Measurements from ENCODE around the gene EEF1G. TPM values are rescaled to one million over a fixed set of nuclear protein-coding genes. Genes with fewer than 3 reads are reported as not detected.

Gene EEF1G
- total and polyA plus RNA-seq, 2 of the 13 experiments (the other 11 are each of a cell fraction or from before 2014, with no cell fraction given), result 1,787 to 2,144 TPM

- TF ChIP-seq, protein P1, sequence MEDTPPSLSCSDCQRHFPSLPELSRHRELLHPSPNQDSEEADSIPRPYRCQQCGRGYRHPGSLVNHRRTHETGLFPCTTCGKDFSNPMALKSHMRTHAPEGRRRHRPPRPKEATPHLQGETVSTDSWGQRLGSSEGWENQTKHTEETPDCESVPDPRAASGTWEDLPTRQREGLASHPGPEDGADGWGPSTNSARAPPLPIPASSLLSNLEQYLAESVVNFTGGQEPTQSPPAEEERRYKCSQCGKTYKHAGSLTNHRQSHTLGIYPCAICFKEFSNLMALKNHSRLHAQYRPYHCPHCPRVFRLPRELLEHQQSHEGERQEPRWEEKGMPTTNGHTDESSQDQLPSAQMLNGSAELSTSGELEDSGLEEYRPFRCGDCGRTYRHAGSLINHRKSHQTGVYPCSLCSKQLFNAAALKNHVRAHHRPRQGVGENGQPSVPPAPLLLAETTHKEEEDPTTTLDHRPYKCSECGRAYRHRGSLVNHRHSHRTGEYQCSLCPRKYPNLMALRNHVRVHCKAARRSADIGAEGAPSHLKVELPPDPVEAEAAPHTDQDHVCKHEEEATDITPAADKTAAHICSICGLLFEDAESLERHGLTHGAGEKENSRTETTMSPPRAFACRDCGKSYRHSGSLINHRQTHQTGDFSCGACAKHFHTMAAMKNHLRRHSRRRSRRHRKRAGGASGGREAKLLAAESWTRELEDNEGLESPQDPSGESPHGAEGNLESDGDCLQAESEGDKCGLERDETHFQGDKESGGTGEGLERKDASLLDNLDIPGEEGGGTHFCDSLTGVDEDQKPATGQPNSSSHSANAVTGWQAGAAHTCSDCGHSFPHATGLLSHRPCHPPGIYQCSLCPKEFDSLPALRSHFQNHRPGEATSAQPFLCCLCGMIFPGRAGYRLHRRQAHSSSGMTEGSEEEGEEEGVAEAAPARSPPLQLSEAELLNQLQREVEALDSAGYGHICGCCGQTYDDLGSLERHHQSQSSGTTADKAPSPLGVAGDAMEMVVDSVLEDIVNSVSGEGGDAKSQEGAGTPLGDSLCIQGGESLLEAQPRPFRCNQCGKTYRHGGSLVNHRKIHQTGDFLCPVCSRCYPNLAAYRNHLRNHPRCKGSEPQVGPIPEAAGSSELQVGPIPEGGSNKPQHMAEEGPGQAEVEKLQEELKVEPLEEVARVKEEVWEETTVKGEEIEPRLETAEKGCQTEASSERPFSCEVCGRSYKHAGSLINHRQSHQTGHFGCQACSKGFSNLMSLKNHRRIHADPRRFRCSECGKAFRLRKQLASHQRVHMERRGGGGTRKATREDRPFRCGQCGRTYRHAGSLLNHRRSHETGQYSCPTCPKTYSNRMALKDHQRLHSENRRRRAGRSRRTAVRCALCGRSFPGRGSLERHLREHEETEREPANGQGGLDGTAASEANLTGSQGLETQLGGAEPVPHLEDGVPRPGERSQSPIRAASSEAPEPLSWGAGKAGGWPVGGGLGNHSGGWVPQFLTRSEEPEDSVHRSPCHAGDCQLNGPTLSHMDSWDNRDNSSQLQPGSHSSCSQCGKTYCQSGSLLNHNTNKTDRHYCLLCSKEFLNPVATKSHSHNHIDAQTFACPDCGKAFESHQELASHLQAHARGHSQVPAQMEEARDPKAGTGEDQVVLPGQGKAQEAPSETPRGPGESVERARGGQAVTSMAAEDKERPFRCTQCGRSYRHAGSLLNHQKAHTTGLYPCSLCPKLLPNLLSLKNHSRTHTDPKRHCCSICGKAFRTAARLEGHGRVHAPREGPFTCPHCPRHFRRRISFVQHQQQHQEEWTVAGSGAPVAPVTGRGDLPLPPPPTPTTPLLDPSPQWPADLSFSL (CRISPR knock-in tag; IDR thresholded peaks at IDR 0.05), result no peak; the same call in 1 of the 2 replicates
- no peak for TF ChIP-seq HMG20B (CRISPR knock-in tag; conservative IDR thresholded peaks at IDR 0.05)
- no peak for TF ChIP-seq AGO1 (IDR thresholded peaks at IDR 0.05; ENCODE audit: low read depth, low read length, poor library complexity, severe bottlenecking)
- no peak for TF ChIP-seq MEIS2 (CRISPR knock-in tag; IDR thresholded peaks at IDR 0.05)
- no peak for TF ChIP-seq SSRP1 (CRISPR knock-in tag; IDR thresholded peaks at IDR 0.05)
- TF ChIP-seq CENPT (CRISPR knock-in tag; IDR thresholded peaks at IDR 0.05; ENCODE audit: low read depth), result no peak
- TF ChIP-seq PBX3 (CRISPR knock-in tag; IDR thresholded peaks at IDR 0.05; ENCODE audit: borderline replicate concordance), result no peak
- peak; percentile 91 for TF ChIP-seq RBFOX2 (IDR thresholded peaks at IDR 0.05; ENCODE audit: low read depth, low read length)
- TF ChIP-seq, protein P2, sequence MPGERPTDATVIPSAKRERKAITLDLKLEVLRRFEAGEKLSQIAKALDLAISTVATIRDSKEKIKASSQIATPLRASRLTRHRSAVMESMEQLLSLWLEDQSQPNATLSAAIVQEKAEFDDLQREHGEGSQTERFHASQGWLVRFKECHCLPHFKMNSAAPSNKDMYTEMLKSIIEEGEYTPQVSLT (CRISPR knock-in tag; IDR thresholded peaks at IDR 0.05; ENCODE audit: borderline replicate concordance, low read depth), result no peak
- TF ChIP-seq CEBPB (IDR thresholded peaks at IDR 0.05; ENCODE audit: borderline replicate concordance, low read depth, low read length), result no peak
- TF ChIP-seq NCOA5 (CRISPR knock-in tag; IDR thresholded peaks at IDR 0.05), result no peak
- no peak for TF ChIP-seq RAD51 (IDR thresholded peaks at IDR 0.05; ENCODE audit: borderline replicate concordance)
- peak; percentile 92 for TF ChIP-seq HNF4G (IDR thresholded peaks at IDR 0.05; ENCODE audit: borderline replicate concordance, low read depth, low read length)
- 0 out of 2 replicates have a peak, but pooled peaks have one; percentile 47 for TF ChIP-seq HNF4G (CRISPR knock-in tag; IDR thresholded peaks at IDR 0.05; ENCODE audit: borderline replicate concordance, low read depth)
- no peak for TF ChIP-seq ZNF232 (CRISPR knock-in tag; IDR thresholded peaks at IDR 0.05; ENCODE audit: borderline replicate concordance)
- TF ChIP-seq ZNF710 (CRISPR knock-in tag; IDR thresholded peaks at IDR 0.05; ENCODE audit: borderline replicate concordance), result peak; percentile 26; the same call in 1 of the 2 replicates
- TF ChIP-seq CCDC6 (CRISPR knock-in tag; IDR thresholded peaks at IDR 0.05), result no peak
These were observed 27.9 kb upstream of the EEF1G start, which contains the start of gene MTA2 (continued) for GRCh38 chr11:62601372-62602140.

Data from HepG2 (cell line).